GM21723 (cell line): ENCODE data around the gene PCSK2.

Source experiments
- ATAC-seq: cut with Tn5 transposase; IDR thresholded peaks from one replicate; pipeline ENCODE4 v1.9.1; 2021; ENCODE audit warnings: mild to moderate bottlenecking, moderate library complexity; ENCODE audit not compliant: unreplicated experiment

The PCSK2 gene

DNA sequence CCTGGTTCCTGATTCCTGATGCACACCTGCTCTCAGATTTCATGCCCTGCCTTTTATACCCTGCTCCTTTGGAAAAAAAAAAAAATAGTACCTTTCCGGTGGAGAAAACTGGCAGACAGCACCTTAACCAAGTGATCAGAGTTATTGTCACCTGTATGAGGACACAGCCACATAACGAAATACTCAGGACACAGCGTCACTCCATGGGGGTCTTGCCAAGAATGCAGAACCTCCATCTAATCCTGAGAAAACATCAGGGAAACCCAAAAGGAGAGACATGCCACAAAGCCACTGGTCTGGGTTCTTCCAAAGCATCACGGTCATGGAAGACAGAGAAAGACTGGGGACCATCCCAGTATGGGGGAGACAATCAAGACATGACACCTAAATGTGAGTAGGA lies 275.3 kb downstream of the PCSK2 start:
- no peak for ATAC-seq

DNA sequence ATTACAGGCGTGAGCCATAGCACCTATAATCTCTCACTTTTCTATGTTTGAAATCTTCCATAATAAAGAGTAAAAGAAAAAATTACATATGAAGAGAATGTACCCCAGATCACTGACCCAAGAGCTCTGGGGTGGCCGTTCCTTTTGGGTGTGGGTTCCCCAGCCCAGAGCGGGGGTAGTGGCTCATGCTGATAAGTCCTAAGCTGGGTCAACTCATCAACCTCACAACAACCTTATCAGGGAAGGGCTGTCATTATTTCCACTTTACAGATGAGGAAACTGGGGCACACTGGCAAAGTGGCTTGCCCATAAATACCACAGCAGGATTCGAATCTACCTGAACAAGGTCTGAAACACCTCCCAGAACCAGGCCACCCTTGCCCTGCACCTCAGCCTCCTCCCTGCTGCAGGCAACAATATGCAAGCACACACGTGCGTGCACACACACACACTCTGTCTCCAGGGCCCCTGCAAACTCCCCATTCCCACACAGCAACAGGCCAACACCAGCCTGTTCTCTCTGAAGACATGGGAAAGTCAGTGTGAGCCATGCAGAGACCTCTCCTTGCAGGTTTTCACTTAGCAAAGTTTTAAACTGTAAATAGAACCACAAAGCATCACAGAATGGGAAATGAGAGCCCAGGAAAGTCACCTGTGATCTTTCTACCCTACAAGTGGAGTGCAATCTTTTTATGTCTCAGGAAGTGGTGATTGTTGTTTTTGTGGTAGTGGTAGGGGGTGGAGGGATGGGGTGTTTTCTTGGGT lies 276.6 kb downstream of the PCSK2 start:
- ATAC-seq: no peak

DNA sequence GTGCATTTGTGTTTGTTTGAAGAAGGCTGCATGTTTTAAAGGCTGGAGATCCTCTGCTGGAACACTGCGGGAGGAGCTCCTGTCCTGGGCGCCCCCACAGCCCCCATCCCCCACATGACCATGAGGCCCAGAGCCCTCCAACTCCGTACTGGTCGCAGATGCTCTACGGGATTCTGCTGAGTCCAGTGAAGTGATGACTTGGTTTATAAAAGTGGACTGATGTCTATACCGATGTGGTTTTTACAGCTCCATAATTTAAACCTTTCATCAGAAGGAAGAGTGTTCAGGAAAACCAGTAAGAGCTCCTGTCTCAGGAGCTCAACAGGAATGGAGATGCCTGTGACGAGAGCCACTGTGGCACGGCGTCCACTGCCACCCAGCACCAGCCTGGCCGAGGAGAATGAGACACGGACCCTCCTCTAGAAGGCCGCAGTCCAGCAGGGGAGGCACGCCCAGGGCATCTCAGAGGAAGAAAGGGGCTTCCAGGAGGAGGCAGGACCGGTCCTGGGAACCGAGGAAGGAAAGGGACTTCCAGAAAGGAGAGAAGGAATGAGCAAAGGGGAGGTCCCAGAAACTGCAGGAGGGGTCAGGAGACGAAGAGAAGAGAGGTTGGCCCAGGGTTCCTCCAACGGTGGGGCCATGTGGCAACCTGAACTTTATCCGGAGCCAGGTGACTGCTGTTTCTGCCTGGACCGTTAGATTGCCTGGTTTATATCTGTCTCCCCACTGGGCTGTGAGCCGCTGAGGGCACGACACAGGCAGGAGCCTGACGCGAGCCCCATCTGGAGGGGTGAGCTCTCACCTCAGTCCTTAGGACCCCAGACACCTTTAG lies 277.4 kb downstream of the PCSK2 start:
- peak; percentile 28 for ATAC-seq

DNA sequence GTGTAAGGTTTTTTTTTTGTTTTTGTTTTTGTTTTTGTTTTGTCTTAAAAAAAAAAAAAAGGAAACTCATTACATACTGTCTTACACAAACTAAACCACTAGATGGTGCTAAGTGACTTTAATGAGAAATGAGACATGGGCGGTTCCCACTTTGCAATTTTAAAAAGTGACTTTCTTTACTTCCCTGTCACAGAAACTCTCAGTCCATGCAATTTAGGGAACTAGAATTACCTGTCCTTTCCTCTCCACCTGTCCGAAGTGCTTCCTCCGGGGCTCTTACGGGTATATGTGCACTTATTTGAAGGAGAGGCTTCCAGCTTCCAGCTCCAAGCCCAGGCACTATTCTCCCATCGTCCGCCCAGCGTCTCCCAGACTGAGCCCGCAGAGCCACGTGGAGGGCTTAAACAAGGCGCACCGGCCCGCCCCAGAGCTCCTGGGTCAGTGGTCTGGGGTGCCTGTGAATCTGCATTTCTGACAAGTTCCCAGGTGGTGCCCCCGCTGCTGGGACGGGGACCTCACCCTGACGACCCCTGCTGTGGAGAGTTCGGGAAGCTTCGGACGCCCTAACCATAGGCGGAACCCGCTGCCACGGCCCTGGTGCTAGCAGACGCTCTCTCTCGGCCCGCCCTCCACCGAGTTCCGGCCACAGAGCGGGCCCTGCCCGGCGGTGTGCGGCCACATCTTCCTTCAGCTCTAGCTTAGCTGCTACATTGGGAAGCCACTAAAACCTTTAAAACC lies 278.2 kb downstream of the PCSK2 start:
- ATAC-seq: peak; percentile 78

DNA sequence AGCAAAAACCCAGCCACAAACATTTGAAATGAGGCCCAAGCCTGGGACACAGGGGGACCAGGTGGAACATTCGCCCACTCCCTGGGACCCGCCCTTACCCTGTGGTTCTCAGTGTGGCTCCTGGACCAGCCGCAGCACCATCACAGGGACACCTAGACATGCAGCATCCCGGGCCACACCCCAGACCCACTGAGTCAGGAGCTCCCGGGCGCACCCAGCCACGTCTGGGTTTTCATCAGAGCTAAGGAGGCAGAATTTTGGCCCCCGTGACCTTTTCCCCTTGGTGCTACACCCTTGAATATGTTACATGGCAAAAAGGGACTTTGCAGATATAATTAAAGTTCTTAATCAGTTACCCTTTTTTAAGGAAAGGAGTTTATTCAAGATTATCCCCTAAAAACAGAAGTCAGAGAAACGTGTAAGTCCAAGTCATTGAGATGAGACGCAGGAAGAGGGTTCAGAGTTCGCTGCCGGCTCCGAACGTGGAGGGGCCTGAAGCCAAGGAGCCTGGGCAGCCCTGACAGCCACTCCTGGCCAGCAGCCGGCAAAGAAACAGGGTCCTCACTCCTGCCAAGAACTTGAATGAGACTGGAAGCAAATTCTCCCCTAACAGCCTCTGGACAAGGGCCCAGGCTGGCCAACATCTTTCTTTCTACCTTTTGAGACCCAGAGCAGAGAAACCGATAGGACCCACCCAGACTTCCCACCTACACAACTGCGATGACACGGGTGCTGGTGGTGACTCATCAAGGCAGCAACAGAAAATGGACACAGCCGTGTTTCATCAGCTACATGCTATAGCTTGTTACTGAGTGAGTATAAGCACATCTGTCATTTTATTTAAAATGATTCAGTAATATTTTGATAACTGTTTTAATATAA lies 279.0 kb downstream of the PCSK2 start:
- ATAC-seq: no peak

DNA sequence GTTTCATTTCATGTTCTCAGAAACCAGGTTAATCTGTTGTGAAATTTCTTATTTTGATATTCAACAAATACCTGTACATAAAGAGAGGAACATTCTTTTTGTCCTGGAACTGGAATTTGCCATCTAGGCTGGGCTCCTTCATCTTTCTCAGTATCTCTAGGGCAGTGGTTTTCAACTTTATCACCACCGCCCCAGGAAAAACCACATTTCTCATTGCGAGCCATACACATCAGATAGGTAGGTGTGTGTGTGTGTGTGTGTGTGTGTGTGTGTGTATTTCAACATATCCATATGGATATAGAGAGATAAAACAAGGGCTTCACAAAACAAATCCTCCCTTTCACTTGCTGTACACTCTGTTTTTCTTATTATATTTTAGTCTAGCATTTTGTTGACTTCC lies 280.2 kb downstream of the PCSK2 start:
- no peak for ATAC-seq

DNA sequence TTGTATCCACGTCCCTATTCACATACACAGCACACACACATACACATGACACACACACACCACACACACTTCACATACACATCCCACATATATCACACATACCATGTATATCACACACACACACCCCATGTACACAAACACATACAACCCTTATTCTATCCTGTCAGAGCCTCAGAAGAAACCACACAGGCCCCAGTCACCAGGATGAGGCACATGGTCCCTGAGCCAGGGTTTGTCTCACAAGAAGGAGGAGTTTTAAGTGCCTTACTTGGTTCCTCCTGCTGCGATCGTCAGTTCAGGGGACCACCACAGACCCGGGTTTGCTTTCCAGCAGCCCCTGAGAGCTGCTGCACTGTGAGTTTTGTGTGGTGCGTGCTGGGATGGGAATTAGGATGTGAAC lies 280.7 kb downstream of the PCSK2 start:
- ATAC-seq: no peak

DNA sequence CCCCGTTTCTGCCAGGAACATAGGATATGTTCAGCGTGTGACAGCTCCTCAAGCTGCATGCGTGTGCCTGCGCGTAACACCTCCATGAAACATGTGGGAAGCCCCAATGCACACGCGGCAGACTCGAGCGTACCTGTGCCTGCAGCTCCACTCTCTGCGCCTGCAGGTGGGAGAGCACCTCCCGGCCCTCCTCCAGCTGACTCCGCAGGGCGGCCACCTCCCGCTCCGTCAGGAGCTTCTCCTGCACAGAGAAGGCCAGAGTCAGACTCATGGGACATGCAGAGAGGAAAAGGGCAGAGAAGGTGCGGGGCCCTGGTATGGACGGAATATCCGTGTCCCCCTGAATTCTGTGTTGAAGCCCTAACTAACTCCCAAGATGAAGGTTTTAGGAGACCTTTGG lies 281.9 kb downstream of the PCSK2 start:
- no peak for ATAC-seq

DNA sequence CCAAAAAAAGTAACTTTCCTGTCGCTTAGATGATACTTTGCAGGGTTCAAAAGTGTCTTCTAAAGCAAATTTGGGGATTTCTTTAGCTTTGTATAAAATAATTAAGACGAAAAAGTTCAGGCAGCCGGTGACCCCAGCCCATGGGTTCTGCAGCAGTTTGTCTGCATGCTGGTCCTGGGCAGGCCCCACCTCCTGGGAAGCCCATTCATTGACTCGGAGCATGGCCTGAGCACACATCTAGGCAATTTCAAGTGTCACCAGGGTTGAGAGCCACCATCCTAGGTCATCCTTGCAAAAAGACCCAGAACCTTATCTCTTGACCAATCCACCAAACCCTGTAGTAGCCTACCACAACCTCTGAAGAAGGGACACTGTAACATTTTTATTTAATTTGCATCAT lies 283.7 kb downstream of the PCSK2 start:
- ATAC-seq: no peak

DNA sequence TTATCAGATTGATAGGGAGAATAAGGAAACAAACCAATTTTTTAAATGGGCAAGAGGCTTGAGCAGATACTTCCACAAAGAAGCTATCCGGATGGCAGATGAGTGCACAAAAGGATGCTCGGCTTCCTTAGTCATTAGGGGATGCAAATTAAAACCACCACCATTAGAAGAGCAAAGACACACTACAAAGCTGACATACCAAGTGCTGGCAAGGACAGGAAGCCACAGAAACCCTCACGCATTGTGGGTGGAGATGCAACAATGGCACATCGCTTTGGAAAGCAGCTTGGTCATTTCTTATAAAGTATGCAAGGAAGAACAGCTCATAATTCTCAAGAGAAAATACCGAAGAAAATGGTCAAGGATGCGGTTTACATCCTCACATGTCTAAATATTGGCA lies 284.6 kb downstream of the PCSK2 start:
- ATAC-seq: no peak

DNA sequence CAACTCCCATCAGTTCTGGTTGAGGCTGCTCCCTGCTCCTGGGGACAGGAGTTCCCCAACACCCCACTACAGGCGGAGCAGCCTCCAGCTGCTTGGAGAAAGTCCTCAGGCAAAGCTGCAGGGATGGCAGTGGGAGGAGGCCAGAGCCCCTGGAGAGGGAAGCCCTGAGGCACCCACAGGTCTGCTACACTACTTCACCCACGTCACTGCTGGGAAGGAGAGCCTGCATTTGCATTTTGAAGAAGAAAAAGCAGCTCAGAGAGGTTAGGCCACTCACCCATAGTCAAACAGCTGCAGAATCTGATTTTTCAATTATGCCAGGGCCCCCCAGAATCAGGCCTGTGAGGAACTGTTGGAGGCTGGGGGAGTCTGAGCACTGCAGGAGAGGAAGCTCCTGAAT lies 287.1 kb downstream of the PCSK2 start:
- ATAC-seq: no peak

DNA sequence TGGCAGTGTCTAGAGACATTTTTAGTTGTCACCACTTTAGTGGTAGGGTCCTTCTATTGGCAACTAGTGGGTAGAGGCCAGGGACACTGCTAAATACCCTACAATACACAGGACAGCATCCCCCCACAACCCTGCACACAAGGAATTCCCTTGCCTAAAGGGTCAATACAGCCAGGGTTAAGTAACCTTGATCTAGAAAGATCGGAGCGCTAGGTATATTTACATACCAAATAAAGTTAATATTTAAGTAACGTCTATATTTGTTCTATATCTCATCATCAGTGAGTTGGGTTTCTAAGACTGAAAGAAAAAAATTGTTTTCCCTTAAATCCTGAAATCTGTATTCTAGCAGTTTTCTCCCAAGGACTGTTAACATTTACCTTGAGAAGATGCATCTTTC lies 288.2 kb downstream of the PCSK2 start:
- no peak for ATAC-seq

DNA sequence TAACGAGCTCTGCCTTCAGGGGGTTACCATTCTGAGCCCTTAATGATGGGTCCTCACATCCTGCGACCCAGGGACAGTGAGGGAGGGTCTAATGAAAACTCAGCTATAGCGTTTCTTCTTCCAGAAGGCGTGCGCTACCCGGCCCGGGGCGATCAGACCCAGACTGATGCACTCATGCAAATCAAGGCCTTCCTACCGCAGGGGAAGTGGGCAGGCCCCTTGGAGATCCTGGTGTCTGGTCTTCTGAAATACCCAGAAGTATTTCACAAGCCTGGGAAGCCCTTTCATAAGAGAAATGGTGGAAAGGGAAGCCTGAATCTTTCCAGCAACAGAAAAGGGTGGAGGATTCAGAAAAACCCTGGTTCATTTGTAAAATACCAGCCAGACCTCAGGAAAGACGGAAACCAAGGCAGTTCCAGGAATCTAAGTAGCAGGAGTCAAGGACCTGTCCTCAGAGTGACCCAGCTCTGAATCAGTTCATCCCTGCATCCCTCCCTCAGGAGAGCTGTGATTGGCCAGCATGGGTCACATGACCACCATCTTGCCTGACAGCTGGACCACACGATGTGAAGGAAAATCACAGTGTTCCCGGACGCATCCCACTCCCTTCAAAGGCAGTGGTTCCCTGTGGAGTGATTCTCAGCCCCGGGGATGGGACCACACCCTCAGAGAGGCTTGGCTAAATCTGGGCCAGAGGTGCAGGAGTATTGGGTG lies 291.7 kb downstream of the PCSK2 start:
- ATAC-seq: no peak

DNA sequence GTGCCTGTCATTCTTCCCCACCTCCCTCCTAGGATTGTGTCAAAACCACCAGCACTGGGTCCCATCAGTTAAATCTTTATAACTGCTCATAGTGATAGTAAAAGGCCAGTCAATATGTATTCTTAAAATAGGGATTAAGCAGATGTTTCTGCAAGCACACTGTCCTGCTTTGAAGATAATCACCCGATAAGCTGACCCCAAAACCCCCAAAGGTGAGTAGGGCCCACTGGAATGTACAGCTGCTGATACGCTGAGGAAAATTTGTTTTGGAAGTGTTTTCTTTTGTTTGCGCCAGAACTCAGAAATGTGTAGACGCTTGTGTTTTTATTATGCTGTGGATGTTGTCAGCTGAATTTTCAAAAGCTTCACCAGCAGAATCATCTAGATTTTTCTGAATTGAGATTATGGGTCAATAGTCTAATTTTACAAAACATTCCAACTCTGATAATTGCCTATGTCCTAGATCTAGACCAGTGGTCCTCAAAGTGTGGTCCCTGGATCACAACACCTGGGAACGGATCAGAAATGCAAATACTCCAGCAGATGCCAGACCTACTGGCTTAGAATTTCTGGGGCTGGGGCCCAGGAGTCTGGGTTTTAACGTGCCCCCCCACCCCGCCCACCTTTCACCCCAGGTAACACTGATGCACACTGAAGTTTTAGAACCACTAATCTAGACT lies 292.9 kb downstream of the PCSK2 start:
- ATAC-seq: no peak

DNA sequence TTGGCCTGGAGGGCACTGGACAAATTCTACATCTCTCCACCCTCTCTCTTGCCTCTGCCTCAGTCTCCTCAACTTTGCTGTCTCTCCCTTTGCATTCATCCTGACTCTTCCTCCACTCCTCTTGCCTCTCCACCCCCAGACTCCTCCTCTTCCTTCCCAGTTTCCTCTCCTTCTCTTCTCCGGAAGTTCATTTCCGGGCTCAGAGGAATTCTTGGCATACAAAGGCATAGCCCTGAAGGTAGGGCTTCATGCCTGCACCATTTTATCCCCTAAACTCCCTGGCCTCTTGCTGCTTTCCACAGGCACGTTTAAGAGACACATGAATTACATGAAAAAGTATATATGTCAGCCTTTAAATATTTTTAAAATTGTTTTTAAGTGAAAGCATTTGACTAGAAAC lies 293.7 kb downstream of the PCSK2 start:
- ATAC-seq: no peak

DNA sequence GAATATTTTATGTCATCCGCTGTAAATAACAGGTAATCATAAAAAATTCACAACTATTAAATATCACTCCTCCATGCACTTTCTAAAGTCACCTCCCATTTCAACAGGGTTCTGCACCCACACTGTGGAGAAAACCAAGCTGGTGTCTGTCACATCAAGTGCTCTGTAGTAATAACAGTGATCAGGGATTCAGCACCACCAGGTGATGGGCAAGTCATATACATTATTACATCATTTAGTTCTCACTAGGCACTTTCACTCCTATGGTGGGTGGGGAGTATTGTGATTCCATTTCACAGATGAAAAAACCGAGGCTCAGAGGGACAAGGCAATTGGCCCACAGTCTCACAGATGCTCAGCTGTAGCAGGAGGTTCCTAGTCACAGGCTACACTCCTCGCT lies 295.7 kb downstream of the PCSK2 start:
- ATAC-seq: no peak

DNA sequence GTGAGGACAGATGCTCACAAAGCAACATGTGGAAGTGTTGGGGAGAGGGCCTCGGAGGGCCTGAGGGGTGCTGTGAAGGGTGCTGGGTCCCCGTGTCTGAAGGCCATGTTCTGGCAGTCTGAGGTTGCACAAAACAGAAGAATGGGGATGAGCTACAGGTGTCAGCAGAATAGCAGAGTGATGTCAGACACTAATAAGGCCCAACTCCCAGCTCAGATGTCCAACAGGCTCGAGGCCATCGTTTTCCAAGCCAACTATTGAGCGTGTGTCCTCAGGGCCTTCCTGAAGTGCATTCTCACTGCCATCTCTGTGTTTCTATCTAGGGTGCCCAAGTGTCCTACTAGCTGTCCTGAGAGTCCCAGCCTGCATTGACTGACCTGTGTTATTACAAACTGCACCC lies 296.5 kb downstream of the PCSK2 start:
- no peak for ATAC-seq

DNA sequence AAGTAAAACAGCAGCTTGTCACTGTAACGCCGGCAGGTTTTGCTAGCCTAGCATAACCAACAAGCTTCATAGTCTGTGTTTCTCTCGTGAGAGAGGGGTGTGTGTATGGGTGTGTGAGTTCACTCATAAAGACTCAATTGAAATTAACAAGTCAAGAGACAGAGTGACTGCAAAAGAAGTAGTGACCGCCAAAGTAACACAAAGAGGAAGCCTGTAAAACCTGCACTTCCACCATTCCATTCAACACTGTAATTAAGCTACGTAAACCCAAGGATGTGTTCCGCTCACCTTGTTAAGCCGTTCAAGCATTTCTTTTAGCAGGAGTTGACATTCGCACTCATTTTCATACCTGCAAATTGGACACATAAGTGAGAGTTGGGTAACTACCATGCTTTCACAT lies 297.7 kb downstream of the PCSK2 start:
- ATAC-seq: no peak

DNA sequence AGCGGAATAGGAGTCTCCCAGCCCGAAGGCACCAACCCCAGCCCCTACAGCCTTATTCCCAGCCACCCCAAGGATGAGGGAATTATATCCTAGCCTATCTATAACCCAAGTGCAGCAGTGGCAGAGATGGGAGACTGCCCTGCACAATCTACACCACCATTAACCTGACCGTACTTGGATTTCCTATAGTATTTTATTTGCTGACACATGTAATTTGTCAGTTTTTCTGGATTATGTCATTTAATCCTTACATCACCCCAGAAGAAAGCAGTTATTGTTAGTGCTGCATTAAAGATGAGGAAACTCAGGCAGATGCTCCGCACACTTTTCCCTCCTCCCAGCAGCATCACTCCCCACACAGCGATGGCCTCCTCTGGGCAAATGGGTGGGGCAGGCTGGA lies 298.3 kb downstream of the PCSK2 start:
- ATAC-seq: no peak

DNA sequence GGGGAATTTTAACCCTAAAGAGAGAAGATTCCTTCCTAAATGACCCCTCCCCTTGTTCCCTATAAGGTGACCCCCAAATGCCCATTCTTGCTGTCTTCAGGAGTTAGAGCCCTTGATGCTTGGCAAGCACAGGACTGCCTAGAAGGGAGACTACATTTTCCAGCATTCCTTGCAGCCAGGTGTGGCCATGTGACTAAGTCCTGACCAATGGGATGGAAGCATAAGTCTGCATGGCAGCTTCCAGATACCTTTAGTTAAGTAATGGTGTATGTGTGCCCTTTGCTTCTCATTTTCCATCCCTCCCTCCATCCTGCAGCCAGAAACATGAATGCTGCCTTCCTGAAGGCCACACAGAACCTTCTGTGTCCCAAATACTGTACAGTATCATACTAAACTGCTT lies 298.8 kb downstream of the PCSK2 start:
- peak; percentile 79 for ATAC-seq
